MM.1S (cell line): ENCODE data around the gene STX4.

ENCODE experiments used
- DNase-seq: peaks from one replicate; pipeline ENCODE4 v3.0.0-alpha.2; 2015
- H2AFZ ChIP-seq: fragments of 300-600 bp; sonication (generic); 2 replicates; pipeline ENCODE4 v1.6.0; 2016; ENCODE audit warnings: antibody characterized with exemption, low read length
- H3F3A ChIP-seq: fragments of 300-600 bp; sonication (generic); 2 replicates; pipeline ENCODE4 v1.6.1; 2016; ENCODE audit warnings: mild to moderate bottlenecking, antibody characterized with exemption, low read length, moderate library complexity, mixed read lengths; ENCODE audit not compliant: insufficient read depth
- H3K27ac ChIP-seq: fragments of 300-600 bp; sonication (generic); 2 replicates; pipeline ENCODE4 v1.5.1; 2016; ENCODE audit warnings: mild to moderate bottlenecking, low read length
- H3K27me3 ChIP-seq: fragments of 300-600 bp; sonication (generic); replicated peaks from 2 replicates; pipeline ENCODE4 v1.6.0; 2016; ENCODE audit warnings: low read length; ENCODE audit not compliant: insufficient read depth
- H3K36me3 ChIP-seq: fragments of 300-600 bp; sonication (generic); replicated peaks from 2 replicates; pipeline ENCODE4 v1.6.1; 2016; ENCODE audit warnings: mild to moderate bottlenecking, low read length, mixed read lengths; ENCODE audit not compliant: insufficient read depth
- H3K4me1 ChIP-seq: fragments of 300-600 bp; sonication (generic); 2 replicates; pipeline ENCODE4 v1.6.1; 2016; ENCODE audit warnings: low read length, mixed read lengths
- H3K4me2 ChIP-seq: fragments of 300-600 bp; sonication (generic); 2 replicates; pipeline ENCODE4 v1.6.0; 2016; ENCODE audit warnings: low read depth, low read length
- H3K4me3 ChIP-seq: fragments of 300-600 bp; sonication (generic); 2 replicates; pipeline ENCODE4 v1.5.1; 2016; ENCODE audit warnings: low read length, mixed read lengths
- H3K79me2 ChIP-seq: fragments of 300-600 bp; sonication (generic); 2 replicates; pipeline ENCODE4 v1.6.1; 2016; ENCODE audit warnings: mixed run types, low read length, mixed read lengths
- H3K9ac ChIP-seq: fragments of 300-600 bp; sonication (generic); 2 replicates; pipeline ENCODE4 v1.6.1; 2016; ENCODE audit warnings: low read length, mixed read lengths
- H3K9me2 ChIP-seq: fragments of 300-600 bp; sonication (generic); replicated peaks from 2 replicates; pipeline ENCODE4 v1.6.1; 2016; ENCODE audit warnings: mild to moderate bottlenecking, low read length, mixed read lengths; ENCODE audit not compliant: insufficient read depth
- H3K9me3 ChIP-seq: fragments of 300-600 bp; sonication (generic); replicated peaks from 2 replicates; pipeline ENCODE4 v1.6.1; 2016; ENCODE audit warnings: mild to moderate bottlenecking, low read length, mixed read lengths; ENCODE audit not compliant: insufficient read depth
- H4K20me1 ChIP-seq: fragments of 300-600 bp; sonication (generic); 2 replicates; pipeline ENCODE4 v1.6.1; 2016; ENCODE audit warnings: mild to moderate bottlenecking, low read length, moderate library complexity, mixed read lengths; ENCODE audit not compliant: insufficient read depth
- CTCF ChIP-seq: fragments of 300-600 bp; sonication (generic); IDR thresholded peaks from 2 replicates; pipeline ENCODE4 v1.5.1; 2016; ENCODE audit warnings: antibody characterized with exemption, low read length, mixed read lengths
- EZH2 ChIP-seq: fragments of 300-600 bp; sonication (generic); optimal IDR thresholded peaks from 2 replicates; pipeline ENCODE3; 2017; ENCODE audit warnings: low read depth, mild to moderate bottlenecking, antibody characterized with exemption, low read length, mixed read lengths
- EZH2phosphoT487 ChIP-seq: fragments of 300-600 bp; sonication (generic); IDR thresholded peaks from 2 replicates; pipeline ENCODE4 v1.6.1; 2018; ENCODE audit warnings: antibody characterized with exemption, low read length

STX4 gene

DNA sequence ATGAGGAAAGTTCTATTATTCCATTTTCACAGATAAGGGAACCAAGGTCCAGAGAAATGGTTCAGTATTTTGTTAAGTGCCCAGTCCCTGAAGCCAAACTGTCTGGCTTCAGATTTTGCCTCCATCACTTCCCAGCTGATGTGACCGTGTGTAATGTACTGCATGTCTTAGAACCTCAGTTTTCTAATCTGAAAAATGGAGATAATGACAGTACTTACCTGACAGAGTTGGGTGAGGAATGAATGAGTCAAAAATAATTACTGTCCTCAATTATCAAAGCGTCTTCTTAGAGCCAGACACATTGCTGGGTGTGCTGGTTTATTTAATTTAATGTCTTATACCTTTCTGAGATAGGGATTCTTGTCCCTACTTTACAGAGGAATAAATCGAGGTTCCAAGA lies 34.0 kb downstream of the STX4 start:
- no peaks in the 10 kb centered on the region for H3F3A ChIP-seq
- H3K4me2 ChIP-seq: no peak overlapping the region
- H2AFZ ChIP-seq: no peak overlapping the region
- H3K4me3 ChIP-seq: no peak overlapping the region
- H4K20me1 ChIP-seq: no peaks in the 10 kb centered on the region
- no peaks in the 10 kb centered on the region for H3K9me2 ChIP-seq
- H3K36me3 ChIP-seq: no peaks in the 10 kb centered on the region
- no peaks in the 10 kb centered on the region for H3K9me3 ChIP-seq
- no peaks in the 10 kb centered on the region for H3K27me3 ChIP-seq
- no peak overlapping the region for H3K27ac ChIP-seq
- TF ChIP-seq EZH2: no peak
- no peak for TF ChIP-seq EZH2phosphoT487
- no peak for TF ChIP-seq CTCF
- H3K79me2 ChIP-seq: peaks cover 40% of the 10 kb centered on the region
- no peak overlapping the region for H3K9ac ChIP-seq
- H3K4me1 ChIP-seq: peaks cover 8% of the 10 kb centered on the region; the same call in 1 of the 2 replicates
- DNase-seq: no peak

DNA sequence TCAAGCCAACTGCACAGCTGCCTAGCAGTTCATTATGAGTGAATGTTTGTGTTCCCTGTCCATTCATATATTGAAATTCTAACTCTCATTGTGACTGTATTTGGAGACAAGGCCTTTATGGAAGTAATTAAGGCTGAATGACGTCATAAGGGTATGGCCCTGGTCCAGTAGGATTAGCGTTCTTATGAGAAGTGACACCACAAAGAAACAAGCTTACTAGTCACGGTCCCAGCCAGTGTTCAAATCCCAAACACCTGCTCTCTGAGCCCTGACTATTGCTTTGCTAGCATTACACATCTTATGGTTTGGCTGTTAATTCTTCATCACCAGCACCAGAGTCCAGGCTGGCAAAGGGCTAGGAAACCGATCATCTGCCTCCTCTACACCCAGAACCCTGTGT lies 38.5 kb downstream of the STX4 start:
- Histone ChIP-seq H2AFZ (0 out of 2 replicates have a peak overlapping the region, but pooled peaks have one; percentile 80), H3K4me3 (peak overlapping the region; percentile 96)

DNA sequence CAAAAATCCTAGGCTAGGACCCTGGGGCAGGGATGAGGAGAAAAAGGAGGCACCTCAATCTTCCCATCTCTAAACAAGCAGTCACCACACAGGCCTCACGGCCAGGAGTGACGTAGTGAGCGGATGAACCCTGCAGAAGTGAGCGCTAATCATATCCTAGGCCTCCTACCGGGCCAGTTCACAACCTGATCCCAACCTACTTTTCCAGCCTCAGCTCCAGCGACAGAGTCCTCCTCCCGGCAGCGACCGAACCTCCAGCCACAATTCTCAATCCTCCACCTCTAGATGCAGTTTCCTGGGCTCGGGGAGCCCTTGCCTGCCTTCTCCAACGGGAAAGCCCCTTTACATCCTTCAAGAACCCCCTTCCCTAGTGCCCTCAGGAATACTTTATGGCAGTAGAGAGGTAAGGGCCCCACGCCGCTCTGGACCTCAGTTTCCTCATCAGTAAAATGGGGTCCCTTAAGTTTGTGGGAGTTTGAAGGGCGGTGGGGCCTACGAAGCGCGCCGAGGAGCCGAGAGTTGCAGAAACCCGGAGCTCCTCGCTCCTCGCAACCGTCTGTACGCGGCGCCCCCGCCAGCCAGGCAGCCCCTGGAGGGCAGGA lies 39.3 kb downstream of the STX4 start:
- H3K27me3 ChIP-seq: no peaks in the 10 kb centered on the region
- H3K27ac ChIP-seq: peak overlapping the region; percentile 61; the same call in 1 of the 2 replicates
- H2AFZ ChIP-seq: peak overlapping the region; percentile 80
- no peaks in the 10 kb centered on the region for H4K20me1 ChIP-seq
- H3K9me2 ChIP-seq: no peaks in the 10 kb centered on the region
- TF ChIP-seq CTCF (no peak), EZH2phosphoT487 (no peak), EZH2 (no peak)
- peaks cover 69% of the 10 kb centered on the region for H3K79me2 ChIP-seq
- DNase-seq: peak; percentile 35
- peak overlapping the region; percentile 98 for H3K4me2 ChIP-seq
- H3K4me3 ChIP-seq: peak overlapping the region; percentile 96
- H3F3A ChIP-seq: peaks cover 6% of the 10 kb centered on the region
- peak overlapping the region; percentile 70 for H3K9ac ChIP-seq
- peaks cover 9% of the 10 kb centered on the region; the same call in 1 of the 2 replicates for H3K4me1 ChIP-seq
- H3K9me3 ChIP-seq: no peaks in the 10 kb centered on the region
- no peaks in the 10 kb centered on the region for H3K36me3 ChIP-seq

More for the DNA sequence above, 38.5 kb downstream of the STX4 start:
- no peak overlapping the region for H3K27ac ChIP-seq
- peak overlapping the region; percentile 70; the same call in 1 of the 2 replicates for H3K9ac ChIP-seq
- peaks cover 6% of the 10 kb centered on the region for H3F3A ChIP-seq
- no peaks in the 10 kb centered on the region for H3K36me3 ChIP-seq
- no peaks in the 10 kb centered on the region for H3K9me3 ChIP-seq
- DNase-seq: no peak
- H3K4me1 ChIP-seq: peaks cover 9% of the 10 kb centered on the region; the same call in 1 of the 2 replicates
- H4K20me1 ChIP-seq: no peaks in the 10 kb centered on the region
- H3K79me2 ChIP-seq: peaks cover 67% of the 10 kb centered on the region
- H3K9me2 ChIP-seq: no peaks in the 10 kb centered on the region
- no peaks in the 10 kb centered on the region for H3K27me3 ChIP-seq
- no peak for TF ChIP-seq CTCF
- no peak for TF ChIP-seq EZH2
- TF ChIP-seq EZH2phosphoT487: no peak
- peak overlapping the region; percentile 98 for H3K4me2 ChIP-seq
